Ovary (tissue), 9 donors: Measurements from ENCODE around the gene RPUSD4. TPM values are rescaled to one million over a fixed set of nuclear protein-coding genes. Genes with fewer than 3 reads are reported as not detected.

Experiments used
- DNase-seq, 5 donors: peaks; one replicate each; pipeline ENCODE4 v3.0.0-alpha.2; 2019 to 2020
- H3K27ac ChIP-seq, 2 donors: fragments of 200-600 bp; one replicate each; pipeline versions ENCODE4 v1.5.1 to v1.8.0; 2019 to 2022
- H3K27me3 ChIP-seq: fragments of 200-600 bp; one replicate; pipeline ENCODE4 v1.8.0; 2022
- H3K36me3 ChIP-seq: fragments of 200-600 bp; sonication (generic); one replicate; pipeline ENCODE4 v1.5.1; 2019
- H3K4me1 ChIP-seq: one replicate; pipeline ENCODE4 v1.8.1; 2013; ENCODE audit warnings: mild to moderate bottlenecking, moderate library complexity; ENCODE audit not compliant: insufficient read depth
- H3K4me3 ChIP-seq: fragments of 200-600 bp; sonication (generic); one replicate; pipeline ENCODE4 v1.5.1; 2017
- H3K9me3 ChIP-seq, 2 donors: fragments of 200-600 bp in 1 of 2; sonication (generic) in 1 of 2; one replicate each; pipeline versions ENCODE4 v1.5.1 to v1.8.1; 2013 to 2019; ENCODE audit warnings: mild to moderate bottlenecking in 1 of 2, moderate library complexity in 1 of 2
- EP300 ChIP-seq: sonication (generic); formaldehyde crosslinking; IDR thresholded peaks from one replicate; pipeline ENCODE4 v1.6.1; 2017; ENCODE audit warnings: antibody characterized with exemption
- POLR2A ChIP-seq: fragments of 450-650 bp; IDR thresholded peaks from one replicate; pipeline ENCODE4 v1.6.1; 2017; ENCODE audit warnings: antibody characterized with exemption, mild to moderate bottlenecking, moderate library complexity
- WGBS, 3 donors: extraction: QIAGEN DNeasy Blood & Tissue Kit in 1 of 3; methylation state at CpG; one replicate each; pipeline versions ENCODE4 v1.1.5 to v1.1.7; 2013 to 2017; 5-methylcytosine and 5-hydroxymethylcytosine counted together
- intact Hi-C, 4 donors: fragments of 100-400 bp; cut with DNase I; formaldehyde crosslinking; loops; one replicate each; pipeline versions ENCODE4 v1.11.0 to v1.15.1; 2022 to 2023
- polyA plus RNA-seq, 2 donors: library from polyadenylated mRNA; stranded (reverse); fragments of 200-250 nt in 1 of 2; fragments of 350-450 nt in 1 of 2; fragmentation: Illumina TruSeq in 1 of 2; extraction: RNeasy Lipid Tissue Mini Kit (QIAGEN cat#74804) in 1 of 2; gene quantifications; one replicate each; pipeline ENCODE4 v1.2.3, GENCODE V29; 2013 to 2014
- total RNA-seq, 7 donors: library from RNA; depleted of rRNA in 2 of 7; stranded (reverse); fragments of >200 nt in 2 of 7; fragmentation: NEBNext Ultra II Directional in 3 of 7; extraction: Animal tissue kit (Norgen Biotek cat#: 25700) in 3 of 7; gene quantifications; one replicate each; pipeline versions ENCODE4 v1.1.0 to v1.2.4, GENCODE V29; 2016 to 2023
- TF ChIP-seq, protein P1 (sequence below), 3 donors: fragments of 450-650 bp in 2 of 3; fragments of 200-600 bp in 1 of 3; IDR thresholded peaks; one replicate each; pipeline versions ENCODE4 v1.5.1 to v1.8.0; 2016 to 2022; ENCODE audit warnings: antibody characterized with exemption in 3 of 3, mild to moderate bottlenecking in 1 of 3
- donor health status: DM: no; HTN: no; CAD: no; lungs with moderate emphysema.
- donor health status: DM: no; HTN: no; CAD: no.
- donor health status: Bipolar disorder and iron deficiency.
- donor health status: DM: yes; HTN: yes; CAD: no.
- donor health status: DM: no; HTN: no; CAD: no.
- donor health status: DM: yes; HTN: yes; CAD: no.

The RPUSD4 gene
- total and polyA plus RNA-seq, 9 donors = 18.2 to 30.3 (median 26.2) TPM

DNA sequence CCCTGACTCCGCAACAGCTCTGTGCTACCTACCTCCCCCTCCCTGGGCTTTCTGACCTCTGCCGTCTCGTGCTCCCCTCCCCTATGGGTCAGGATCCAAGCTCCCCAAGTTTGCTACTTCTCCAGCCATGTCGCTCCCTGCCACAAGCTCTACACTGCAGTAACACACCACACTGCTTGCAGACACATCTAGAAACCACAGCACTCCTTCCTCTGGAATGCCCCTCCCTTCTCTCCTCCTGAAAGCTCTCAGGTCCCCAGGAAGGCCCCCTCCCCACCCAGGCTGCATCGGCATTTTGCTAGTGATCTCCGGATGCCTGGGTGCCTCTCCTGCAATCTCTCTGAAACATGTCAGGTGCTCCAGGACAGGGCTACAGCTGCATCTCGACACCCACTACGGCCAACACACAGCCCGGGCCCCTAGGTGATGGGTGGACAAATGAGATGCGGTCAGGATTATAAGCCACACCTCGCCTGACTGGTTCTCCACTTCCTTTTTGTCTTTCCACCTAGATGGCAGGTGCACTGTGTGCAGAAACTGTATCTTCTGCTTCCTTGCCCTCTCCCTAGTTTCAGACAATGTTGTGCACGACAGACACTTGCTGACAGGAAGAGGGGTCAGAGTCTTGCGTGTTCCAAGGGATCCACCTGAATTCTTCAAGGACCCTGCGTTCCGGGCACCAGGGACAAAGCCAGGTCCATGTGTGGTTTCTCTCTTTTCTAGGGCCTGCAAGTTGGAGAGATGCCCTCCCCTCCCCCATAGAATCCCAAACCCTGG is 22.9 kb downstream of the RPUSD4 start:
- intact Hi-C loops = no loop called here
- 77 to 84% (median 80%) methylated on average over 15 of the region's 15 CpGs for WGBS, 3 donors
- no peaks in the 10 kb centered on the region for H3K36me3 ChIP-seq

DNA sequence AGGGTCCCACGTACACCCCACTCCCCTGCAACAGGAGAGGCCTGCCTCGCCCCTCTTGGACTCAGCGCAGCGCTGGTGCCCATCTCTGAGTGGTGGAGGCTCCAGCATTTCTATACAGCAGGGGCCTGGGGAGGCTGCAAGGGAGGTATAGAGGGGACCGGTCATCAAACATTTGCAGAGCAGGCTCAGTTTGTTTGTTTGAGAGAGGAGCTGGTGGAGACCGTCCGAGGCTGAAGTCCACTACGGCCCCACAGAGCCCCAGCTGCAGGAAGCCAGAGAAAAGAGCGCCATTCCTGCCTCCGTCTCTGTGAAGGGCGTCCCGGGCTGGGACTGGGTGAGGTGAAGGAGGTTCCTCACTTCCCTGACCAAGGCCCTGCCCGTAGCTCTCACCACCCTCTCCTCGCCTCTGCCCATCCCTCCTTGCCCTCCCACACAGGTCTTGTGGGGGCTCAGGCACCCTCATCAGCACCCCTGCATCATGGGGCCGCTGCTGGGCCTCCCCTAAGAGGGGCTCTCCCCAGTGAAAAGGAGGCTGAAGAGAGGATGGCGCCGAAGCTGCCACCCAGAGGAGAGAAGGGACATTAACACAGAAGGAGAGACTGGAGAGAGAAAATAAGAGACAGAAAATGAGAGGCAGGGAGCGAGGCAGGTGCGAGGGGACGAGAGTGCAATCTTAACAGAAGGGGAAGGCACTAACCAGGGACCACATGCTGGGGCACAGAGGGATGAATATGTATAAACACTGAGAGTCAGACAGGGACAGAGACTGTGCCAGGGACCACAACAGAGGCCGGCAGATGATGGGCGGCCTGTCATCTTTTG is 24.5 kb downstream of the RPUSD4 start:
- Histone ChIP-seq H3K9me3 (no peaks in the 10 kb centered on the region), H3K36me3 (no peaks in the 10 kb centered on the region), H3K4me1 (peaks cover 2% of the 10 kb centered on the region), H3K27ac (no peak overlapping the region), H3K4me3 (no peak overlapping the region), H3K27me3 (no peaks in the 10 kb centered on the region)
- intact Hi-C loops = no loop called here
- no peak for DNase-seq
- TF ChIP-seq, protein P1, sequence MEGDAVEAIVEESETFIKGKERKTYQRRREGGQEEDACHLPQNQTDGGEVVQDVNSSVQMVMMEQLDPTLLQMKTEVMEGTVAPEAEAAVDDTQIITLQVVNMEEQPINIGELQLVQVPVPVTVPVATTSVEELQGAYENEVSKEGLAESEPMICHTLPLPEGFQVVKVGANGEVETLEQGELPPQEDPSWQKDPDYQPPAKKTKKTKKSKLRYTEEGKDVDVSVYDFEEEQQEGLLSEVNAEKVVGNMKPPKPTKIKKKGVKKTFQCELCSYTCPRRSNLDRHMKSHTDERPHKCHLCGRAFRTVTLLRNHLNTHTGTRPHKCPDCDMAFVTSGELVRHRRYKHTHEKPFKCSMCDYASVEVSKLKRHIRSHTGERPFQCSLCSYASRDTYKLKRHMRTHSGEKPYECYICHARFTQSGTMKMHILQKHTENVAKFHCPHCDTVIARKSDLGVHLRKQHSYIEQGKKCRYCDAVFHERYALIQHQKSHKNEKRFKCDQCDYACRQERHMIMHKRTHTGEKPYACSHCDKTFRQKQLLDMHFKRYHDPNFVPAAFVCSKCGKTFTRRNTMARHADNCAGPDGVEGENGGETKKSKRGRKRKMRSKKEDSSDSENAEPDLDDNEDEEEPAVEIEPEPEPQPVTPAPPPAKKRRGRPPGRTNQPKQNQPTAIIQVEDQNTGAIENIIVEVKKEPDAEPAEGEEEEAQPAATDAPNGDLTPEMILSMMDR (IDR thresholded peaks at IDR 0.05) = no peak
- TF ChIP-seq POLR2A (no peak), EP300 (no peak)
- 75 to 88% (median 82%) methylated on average over 20 to 22 of the region's 22 CpGs for WGBS, 3 donors

More for the DNA sequence above, 22.9 kb downstream of the RPUSD4 start:
- Histone ChIP-seq H3K4me3 (no peak overlapping the region), H3K4me1 (peaks cover 2% of the 10 kb centered on the region), H3K27ac (no peak overlapping the region), H3K9me3 (no peaks in the 10 kb centered on the region), H3K27me3 (no peaks in the 10 kb centered on the region)
- DNase-seq = no peak
- no peak for TF ChIP-seq EP300
- no peak for TF ChIP-seq POLR2A
- TF ChIP-seq, protein P1 (IDR thresholded peaks at IDR 0.05) = no peak

- H3K4me1 ChIP-seq = peaks cover 2% of the 10 kb centered on the region
- H3K4me3 ChIP-seq = no peak overlapping the region
- no peaks in the 10 kb centered on the region for H3K36me3 ChIP-seq
- intact Hi-C loops = no loop called here
- WGBS, 3 donors = 57 to 65% (median 61%) methylated on average over 15 of the region's 15 CpGs
- H3K27me3 ChIP-seq = no peaks in the 10 kb centered on the region
- no peak for TF ChIP-seq POLR2A
- TF ChIP-seq, protein P1 (IDR thresholded peaks at IDR 0.05) = no peak
- TF ChIP-seq EP300 = no peak
- H3K9me3 ChIP-seq = no peaks in the 10 kb centered on the region
- no peak overlapping the region for H3K27ac ChIP-seq
- peak; percentile 65 to 77 (median 68) for DNase-seq
Observed at GRCh38 chr11:126186025-126186698, 25.3 kb downstream of the RPUSD4 start.

DNA sequence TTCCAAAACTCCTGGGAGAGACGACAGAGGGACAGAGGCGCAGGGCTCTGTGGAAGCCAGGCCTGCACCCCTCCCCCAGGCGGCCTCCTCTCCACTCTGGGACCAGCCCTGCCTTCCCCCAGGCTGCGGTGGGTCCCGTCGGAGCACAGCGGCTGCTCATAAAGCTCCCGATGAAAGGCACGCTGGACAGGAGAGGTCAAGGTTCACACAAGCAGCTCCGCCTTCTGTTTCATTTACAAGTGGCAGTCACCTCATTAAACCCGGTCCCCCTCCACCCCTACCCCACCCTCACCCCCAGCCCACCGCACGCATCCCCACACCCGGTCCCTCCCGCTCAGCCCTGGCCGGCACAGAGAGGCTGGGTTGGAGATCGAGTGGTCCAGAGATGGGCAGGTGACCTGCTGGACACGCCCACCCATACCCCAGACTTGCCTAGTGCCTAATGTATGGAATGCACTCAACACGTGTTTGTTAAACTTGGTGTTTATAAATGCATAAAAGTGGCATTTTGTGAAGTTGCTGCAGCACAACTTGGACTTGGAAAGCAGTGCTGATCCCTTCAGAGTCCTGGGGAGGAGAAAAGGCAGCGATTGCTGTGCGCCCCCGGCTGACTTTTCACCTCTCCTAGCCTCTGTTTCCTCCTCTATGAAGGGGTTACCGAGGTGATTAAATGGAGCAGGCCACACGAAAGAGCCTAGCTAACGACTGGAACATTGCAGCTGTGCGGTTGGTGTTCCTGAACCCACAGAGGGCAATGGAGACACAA is 26.0 kb downstream of the RPUSD4 start:
- peaks cover 2% of the 10 kb centered on the region for H3K4me1 ChIP-seq
- no peaks in the 10 kb centered on the region for H3K36me3 ChIP-seq

More for the DNA sequence above, 26.0 kb downstream of the RPUSD4 start:
- H3K4me3 ChIP-seq = no peak overlapping the region
- TF ChIP-seq POLR2A = no peak
- no peaks in the 10 kb centered on the region for H3K9me3 ChIP-seq
- intact Hi-C loops = no loop called here
- no peak overlapping the region for H3K27ac ChIP-seq
- 83 to 90% (median 88%) methylated on average over 26 of the region's 26 CpGs for WGBS, 3 donors
- no peak for DNase-seq
- H3K27me3 ChIP-seq = no peaks in the 10 kb centered on the region
